ENCODE measurements around the gene TMPRSS5. TPM values are rescaled to one million over a fixed set of nuclear protein-coding genes. Genes with fewer than 3 reads are reported as not detected.

Gene TMPRSS5
- total RNA-seq, 1 donor from 2014 or later, result under 0.01 TPM

DNA sequence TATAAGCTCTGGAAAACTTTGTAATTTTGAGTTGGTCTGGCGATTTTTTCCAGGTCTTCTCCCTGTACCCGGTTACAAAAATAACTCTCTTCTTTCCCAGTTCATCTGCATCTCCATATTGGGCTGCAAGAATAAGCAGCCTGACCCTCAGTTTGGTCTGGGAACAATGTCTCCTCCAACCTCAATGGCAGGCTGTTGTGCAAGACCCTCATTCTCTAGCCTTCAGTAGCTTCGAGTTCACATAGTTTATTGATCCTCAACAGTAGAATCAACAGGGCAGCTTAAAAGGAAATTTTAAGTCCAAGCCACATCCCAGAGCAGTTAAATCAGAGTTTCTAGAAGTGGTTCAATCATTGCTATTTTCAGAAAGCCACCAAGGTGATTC, 35.3 kb downstream of the TMPRSS5 start:
- no peaks in the 10 kb centered on the region for H3K36me3 ChIP-seq (ENCODE audit: control insufficient read depth, insufficient read depth, low read length)
- no peak overlapping the region for H3K4me3 ChIP-seq (ENCODE audit: low read depth, low read length)
- FAIRE-seq, result no peak
- TF ChIP-seq, protein P1, sequence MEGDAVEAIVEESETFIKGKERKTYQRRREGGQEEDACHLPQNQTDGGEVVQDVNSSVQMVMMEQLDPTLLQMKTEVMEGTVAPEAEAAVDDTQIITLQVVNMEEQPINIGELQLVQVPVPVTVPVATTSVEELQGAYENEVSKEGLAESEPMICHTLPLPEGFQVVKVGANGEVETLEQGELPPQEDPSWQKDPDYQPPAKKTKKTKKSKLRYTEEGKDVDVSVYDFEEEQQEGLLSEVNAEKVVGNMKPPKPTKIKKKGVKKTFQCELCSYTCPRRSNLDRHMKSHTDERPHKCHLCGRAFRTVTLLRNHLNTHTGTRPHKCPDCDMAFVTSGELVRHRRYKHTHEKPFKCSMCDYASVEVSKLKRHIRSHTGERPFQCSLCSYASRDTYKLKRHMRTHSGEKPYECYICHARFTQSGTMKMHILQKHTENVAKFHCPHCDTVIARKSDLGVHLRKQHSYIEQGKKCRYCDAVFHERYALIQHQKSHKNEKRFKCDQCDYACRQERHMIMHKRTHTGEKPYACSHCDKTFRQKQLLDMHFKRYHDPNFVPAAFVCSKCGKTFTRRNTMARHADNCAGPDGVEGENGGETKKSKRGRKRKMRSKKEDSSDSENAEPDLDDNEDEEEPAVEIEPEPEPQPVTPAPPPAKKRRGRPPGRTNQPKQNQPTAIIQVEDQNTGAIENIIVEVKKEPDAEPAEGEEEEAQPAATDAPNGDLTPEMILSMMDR (IDR thresholded peaks at IDR 0.05; ENCODE audit: insufficient read depth, low read length, severe bottlenecking), result no peak
- no peaks in the 10 kb centered on the region for H3K27me3 ChIP-seq (ENCODE audit: control insufficient read depth, insufficient read depth, low read length)
- DNase-seq (ENCODE audit: low read depth), result no peak

DNA sequence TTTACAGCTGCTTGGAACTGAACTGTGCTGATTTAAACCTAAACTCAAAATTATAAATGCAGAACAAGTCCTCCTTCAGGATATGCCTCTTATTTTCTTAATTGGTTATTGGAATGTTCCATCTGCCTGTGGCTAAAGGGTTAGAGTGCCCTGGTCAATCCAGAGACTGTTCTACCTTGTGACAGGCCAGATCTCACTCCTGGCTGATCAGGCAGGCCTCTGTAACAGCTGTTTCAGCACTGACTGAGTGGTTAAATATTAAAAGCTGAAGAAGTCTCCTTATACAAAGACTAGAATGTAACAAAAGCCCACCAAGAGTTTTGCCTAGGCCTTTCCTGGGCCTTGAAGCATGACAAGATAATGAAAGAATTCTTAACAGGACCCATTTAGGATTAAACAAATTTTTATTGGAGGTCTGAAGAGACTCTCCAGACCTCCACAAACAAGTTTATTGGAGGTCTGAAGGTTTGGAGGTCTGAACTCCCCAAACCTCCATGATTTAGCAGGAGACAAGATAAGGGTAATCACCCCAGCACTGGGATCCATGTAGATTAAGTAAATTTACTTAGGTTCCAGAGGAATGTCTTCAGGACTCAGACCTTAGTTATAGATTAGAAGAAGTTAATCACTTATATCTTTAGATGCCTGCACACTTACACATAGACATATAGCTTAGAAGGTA, 35.8 kb downstream of the TMPRSS5 start:
- TF ChIP-seq, protein P1 (IDR thresholded peaks at IDR 0.05; ENCODE audit: insufficient read depth, low read length, severe bottlenecking), result no peak
- no peaks in the 10 kb centered on the region for H3K36me3 ChIP-seq (ENCODE audit: control insufficient read depth, insufficient read depth, low read length)
- DNase-seq (ENCODE audit: low read depth), result no peak
- no peaks in the 10 kb centered on the region for H3K27me3 ChIP-seq (ENCODE audit: control insufficient read depth, insufficient read depth, low read length)
- FAIRE-seq, result no peak
- H3K4me3 ChIP-seq (ENCODE audit: low read depth, low read length), result no peak overlapping the region

DNA sequence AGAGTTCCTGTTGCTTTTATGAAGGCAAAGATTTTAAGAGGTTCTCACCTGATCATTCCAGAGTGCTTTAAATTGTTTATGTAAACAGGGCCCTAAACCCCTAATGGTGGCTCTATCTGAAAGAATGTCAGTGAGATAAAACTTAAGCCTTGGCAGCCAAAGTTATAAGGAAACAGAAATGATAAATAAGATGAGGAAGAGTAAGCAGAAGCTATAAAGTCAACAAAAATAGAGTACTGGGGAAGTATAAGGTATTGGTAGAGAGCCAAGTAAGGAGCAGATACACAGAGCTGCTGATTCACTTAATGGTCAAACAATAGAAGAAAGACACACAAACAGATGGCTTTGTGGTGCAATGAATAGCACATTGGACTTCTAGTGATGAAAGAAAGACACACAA, 37.9 kb downstream of the TMPRSS5 start:
- no peaks in the 10 kb centered on the region for H3K36me3 ChIP-seq (ENCODE audit: control insufficient read depth, insufficient read depth, low read length)
- no peak for FAIRE-seq
- TF ChIP-seq, protein P1 (IDR thresholded peaks at IDR 0.05; ENCODE audit: insufficient read depth, low read length, severe bottlenecking), result no peak
- H3K27me3 ChIP-seq (ENCODE audit: control insufficient read depth, insufficient read depth, low read length), result no peaks in the 10 kb centered on the region
- no peak overlapping the region for H3K4me3 ChIP-seq (ENCODE audit: low read depth, low read length)
- DNase-seq (ENCODE audit: low read depth), result peak; percentile 23

DNA sequence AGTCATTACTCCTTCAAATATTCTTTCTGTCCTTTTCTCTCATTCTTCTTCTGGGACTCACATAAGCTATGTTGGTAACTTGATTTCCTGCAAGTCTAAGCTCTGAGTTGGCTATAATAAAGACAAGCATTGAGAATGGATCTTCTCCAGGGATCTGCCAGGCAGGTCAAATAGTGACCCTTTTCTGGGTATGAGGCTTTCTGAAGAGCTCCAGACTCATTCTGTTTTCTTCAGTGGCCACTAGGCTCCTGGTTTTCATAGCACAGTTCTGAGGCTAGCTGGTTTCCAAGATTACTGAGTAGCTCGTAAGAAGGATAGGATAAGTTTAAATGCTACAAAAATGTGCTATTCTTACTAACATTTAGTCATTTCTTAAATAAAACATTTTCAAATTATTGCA, 38.3 kb downstream of the TMPRSS5 start:
- FAIRE-seq (no peak), DNase-seq (ENCODE audit: low read depth) (no peak)
- TF ChIP-seq, protein P1 (IDR thresholded peaks at IDR 0.05; ENCODE audit: insufficient read depth, low read length, severe bottlenecking), result no peak
- H3K27me3 ChIP-seq (ENCODE audit: control insufficient read depth, insufficient read depth, low read length), result no peaks in the 10 kb centered on the region
- H3K36me3 ChIP-seq (ENCODE audit: control insufficient read depth, insufficient read depth, low read length), result no peaks in the 10 kb centered on the region
- H3K4me3 ChIP-seq (ENCODE audit: low read depth, low read length), result no peak overlapping the region

DNA sequence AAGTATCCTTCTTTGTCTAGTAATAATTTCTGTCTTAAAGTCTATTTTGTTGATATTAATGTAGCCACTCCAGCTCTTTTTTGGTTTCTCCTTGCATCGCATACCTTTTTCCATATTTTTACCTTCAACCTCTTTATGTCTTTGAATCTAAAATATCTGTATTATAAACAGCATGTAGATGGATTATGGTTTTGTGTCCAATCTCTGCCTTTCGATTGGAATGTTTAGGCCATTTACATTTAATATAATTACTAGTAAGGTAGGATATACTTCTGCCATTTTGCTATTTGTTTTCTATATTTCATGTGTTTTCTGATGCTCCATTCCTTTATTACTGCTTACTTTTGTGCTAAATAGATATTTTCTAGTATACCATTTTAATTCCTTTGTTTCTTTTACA, 39.5 kb downstream of the TMPRSS5 start:
- H3K4me3 ChIP-seq (ENCODE audit: low read depth, low read length), result no peak overlapping the region

More for the DNA sequence above, 39.5 kb downstream of the TMPRSS5 start:
- Histone ChIP-seq H3K27me3 (ENCODE audit: control insufficient read depth, insufficient read depth, low read length) (no peaks in the 10 kb centered on the region), H3K36me3 (ENCODE audit: control insufficient read depth, insufficient read depth, low read length) (no peaks in the 10 kb centered on the region)
- TF ChIP-seq, protein P1 (IDR thresholded peaks at IDR 0.05; ENCODE audit: insufficient read depth, low read length, severe bottlenecking), result no peak
- DNase-seq (ENCODE audit: low read depth), result no peak
- FAIRE-seq, result no peak

Measured in bronchial epithelial cell (primary cell).